ENCODE data around the gene LUZP2.
"Not testable (repeated sequence)": the region's sequence is repeated elsewhere in the genome, so short reads cannot be mapped to it uniquely, and the experiment has no call there.

Gene LUZP2

GRCh38 chr11:24900960-24901549 lies 404.2 kb downstream of the LUZP2 start:
- no peak for DNase-seq (ENCODE audit: low read depth, low spot score)

DNA sequence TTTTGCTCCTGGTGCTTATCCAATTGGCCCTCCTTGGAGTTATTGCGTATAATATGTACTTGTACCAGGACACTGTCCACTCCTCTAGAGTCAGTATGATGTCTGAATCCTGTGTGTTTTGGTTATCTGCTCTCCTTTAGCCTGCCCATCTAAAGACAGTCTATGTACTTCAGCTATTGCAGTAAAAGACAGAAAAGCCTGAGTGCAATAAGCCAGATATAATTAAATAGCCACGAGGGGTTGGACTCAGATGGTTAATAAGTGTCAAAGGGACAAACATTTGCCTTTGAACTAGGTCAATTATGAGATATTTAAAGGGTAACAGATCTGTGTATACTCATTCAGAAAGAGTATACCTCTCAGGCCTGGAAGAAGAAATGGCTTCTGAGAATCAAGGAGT lies 406.7 kb downstream of the LUZP2 start:
- DNase-seq (ENCODE audit: low read depth, low spot score): no peak

- DNase-seq (ENCODE audit: low read depth, low spot score): no peak
These were observed 428.2 kb downstream of the LUZP2 start for GRCh38 chr11:24925091-24925490.

GRCh38 chr11:24932110-24933000 lies 435.5 kb downstream of the LUZP2 start:
- no peak for DNase-seq (ENCODE audit: low read depth, low spot score)

DNA sequence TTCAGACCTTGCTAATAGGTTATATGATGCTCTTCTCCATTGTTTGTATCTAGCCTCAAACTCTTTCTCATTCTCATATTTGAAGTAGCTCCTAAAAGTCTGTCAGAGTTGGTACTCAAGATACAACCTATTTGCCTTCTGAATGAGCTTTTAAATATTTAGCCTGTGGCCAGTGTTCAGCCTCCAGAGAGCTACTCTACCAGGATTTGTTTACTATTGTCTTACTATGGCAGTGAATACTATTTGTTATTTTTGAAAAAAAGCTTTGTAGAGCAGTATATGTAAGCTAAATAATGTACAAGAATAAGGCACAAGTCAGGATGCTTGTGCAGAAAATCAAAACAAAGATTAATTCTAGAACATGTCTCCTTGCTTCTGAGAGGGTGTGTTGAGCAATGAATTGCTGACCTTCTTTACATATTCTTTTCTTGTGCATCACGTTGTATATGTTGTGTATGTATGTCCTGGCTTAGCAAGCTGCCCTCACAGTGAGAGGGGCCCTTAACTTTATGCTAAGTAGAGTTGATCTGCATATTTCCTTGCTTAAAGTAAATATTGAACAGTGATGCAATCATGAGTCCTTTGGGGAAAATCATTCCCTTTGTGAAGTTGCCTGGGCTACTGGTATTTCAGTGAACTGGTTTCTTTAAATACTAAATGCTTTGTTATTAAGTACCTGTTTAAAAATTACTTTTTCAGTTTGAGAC lies 438.0 kb downstream of the LUZP2 start:
- no peak for DNase-seq (ENCODE audit: low read depth, low spot score)

DNA sequence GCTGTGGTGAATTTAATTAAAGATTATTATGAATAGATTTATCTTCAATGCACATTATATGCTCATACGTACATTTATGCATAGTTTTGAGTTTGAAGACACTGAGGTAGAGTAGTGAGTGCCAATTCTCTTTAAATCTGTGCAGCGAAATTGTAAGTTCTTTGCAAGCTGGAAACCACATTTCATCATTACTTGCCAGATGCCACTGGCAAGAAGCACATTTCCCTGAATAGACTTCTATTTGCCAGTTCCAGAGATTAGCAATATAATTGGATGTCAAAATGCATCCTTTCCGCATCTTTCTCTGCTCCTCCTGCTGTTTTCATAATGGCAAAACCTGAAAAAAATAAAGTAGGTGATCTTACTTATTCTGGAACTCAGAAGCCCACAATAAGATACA lies 448.0 kb downstream of the LUZP2 start:
- DNase-seq (ENCODE audit: low read depth, low spot score): no peak

DNA sequence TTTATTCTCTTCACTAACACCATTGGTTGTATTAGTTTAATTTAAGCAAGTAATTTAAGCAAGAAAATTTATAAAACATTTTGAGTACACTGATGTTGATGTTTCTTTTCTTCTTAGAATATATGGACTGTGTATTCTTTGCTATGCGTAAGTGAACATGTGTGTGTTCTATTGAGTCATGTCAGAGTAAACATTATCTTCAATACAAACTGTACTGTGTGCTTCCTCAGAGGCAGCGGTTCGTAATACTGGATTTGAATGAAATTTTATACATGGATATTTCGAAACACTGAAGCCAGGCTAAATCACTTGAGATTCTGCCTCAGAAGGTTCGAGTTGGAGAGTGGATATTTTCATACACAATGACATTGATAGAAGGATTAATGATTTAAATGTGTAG lies 452.6 kb downstream of the LUZP2 start:
- no peak for DNase-seq (ENCODE audit: low read depth, low spot score)

GRCh38 chr11:24963852-24964251 lies 467.0 kb downstream of the LUZP2 start:
- DNase-seq (ENCODE audit: low read depth, low spot score): no peak

- no peak for DNase-seq (ENCODE audit: low read depth, low spot score)
These were observed 468.9 kb downstream of the LUZP2 start for GRCh38 chr11:24965748-24966147.

- not testable (repeated sequence) for DNase-seq (ENCODE audit: low read depth, low spot score)
These were observed 497.1 kb downstream of the LUZP2 start for GRCh38 chr11:24993903-24994302.

DNA sequence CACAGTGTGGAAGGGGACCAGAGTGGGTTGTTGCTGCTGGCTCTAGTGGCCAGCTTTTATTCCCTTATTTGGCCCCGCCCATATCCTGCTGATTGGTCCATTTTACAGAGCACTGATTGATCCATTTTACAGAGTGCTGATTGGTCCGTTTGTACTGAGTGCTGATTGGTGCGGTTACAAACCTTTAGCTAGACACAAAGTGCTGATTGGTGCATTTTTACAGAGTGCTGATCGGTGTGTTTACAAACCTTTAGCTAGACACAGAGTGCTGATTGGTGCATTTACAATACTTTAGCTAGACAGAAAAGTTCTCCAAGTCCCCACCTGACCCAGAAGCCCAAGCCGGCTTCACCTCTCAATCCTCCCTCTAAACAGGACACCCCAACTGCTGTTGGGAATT lies 503.1 kb downstream of the LUZP2 start:
- not testable (repeated sequence) for DNase-seq (ENCODE audit: low read depth, low spot score)

GRCh38 chr11:25037431-25037830 lies 540.6 kb downstream of the LUZP2 start:
- no peak for DNase-seq (ENCODE audit: low read depth, low spot score)

- no peak for DNase-seq (ENCODE audit: low read depth, low spot score)
These were observed 541.3 kb downstream of the LUZP2 start for GRCh38 chr11:25038131-25038530.

DNA sequence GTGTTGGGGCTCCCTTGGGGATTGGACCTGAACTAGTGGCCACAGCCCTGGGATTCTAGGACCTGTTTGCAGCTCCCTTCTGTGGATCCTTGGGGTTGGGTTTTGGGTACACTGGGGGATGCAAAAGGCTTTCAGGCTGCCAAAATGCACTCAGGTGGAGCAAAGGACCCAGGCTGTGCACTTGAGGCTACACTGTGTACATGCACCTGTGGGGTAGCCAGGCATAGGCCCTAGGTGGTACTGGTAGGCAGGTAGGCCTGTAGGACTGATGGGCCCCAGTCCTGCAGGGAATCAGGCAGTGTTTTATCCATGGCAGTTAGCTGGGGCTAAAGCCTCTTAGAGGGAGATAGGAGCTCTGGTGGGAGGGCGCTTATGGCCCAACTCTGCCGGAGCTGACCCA lies 542.3 kb downstream of the LUZP2 start:
- no peak for DNase-seq (ENCODE audit: low read depth, low spot score)

GRCh38 chr11:25048632-25049031 lies 551.8 kb downstream of the LUZP2 start:
- no peak for DNase-seq (ENCODE audit: low read depth, low spot score)

- DNase-seq (ENCODE audit: low read depth, low spot score): no peak
These were observed 556.0 kb downstream of the LUZP2 start for GRCh38 chr11:25052844-25053243.

DNA sequence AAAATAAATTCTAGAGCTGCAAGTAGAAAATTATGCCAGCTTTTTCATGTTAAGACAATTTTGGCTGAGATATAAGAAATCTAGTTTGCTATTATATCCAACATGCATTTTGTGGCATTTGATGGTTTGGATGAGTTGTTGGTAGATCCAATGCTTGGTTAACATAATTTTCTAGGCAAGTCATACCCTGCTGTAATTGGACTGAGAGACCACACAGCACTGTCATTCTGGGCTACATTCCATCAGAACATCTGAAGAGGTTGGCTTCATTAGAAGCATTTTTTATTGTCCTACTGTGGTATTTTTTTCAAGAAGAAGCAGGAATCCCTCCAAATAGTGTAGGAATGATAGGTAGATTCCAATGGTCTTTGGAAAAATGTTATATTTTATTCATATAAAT lies 561.0 kb downstream of the LUZP2 start:
- no peak for DNase-seq (ENCODE audit: low read depth, low spot score)

DNA sequence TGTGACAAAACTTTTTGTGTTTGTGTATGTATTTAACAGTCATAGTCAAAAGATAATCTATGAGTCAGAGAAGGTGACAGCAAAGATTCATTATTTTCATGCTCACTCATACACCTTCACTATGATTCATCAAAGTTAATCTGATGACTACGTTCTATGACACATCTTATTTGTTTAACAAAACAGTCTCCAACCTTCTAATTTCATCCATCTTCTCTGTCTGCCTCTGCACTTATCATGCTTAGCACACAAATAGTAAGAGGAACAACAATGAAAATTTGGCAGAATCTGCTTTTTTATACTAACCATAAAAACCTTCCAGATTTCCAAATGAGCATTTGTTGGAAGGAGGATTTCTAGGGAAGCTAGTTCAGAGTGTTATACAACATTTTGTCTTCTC lies 568.9 kb downstream of the LUZP2 start:
- no peak for DNase-seq (ENCODE audit: low read depth, low spot score)

DNA sequence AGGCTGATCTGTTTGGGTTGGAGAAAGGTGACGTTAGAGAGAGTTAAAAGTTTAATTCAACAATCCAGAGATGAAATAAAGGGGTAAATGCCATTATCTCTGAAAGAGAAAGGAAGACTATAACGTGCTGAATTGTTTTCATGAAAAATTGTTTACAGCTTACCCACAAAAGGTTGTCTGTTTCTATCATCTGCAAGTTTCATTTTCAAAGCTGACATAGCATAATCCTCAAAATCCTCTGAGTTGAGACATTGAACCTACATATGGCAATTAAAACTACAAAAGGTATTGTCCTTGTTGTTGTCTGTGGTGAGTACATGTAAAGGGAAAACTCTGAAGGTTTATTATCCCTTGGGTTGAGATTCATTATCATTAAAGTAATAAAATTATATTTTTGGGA lies 569.9 kb downstream of the LUZP2 start:
- no peak for DNase-seq (ENCODE audit: low read depth, low spot score)

- DNase-seq (ENCODE audit: low read depth, low spot score): no peak
These were observed 571.6 kb downstream of the LUZP2 start for GRCh38 chr11:25068451-25068850.

DNA sequence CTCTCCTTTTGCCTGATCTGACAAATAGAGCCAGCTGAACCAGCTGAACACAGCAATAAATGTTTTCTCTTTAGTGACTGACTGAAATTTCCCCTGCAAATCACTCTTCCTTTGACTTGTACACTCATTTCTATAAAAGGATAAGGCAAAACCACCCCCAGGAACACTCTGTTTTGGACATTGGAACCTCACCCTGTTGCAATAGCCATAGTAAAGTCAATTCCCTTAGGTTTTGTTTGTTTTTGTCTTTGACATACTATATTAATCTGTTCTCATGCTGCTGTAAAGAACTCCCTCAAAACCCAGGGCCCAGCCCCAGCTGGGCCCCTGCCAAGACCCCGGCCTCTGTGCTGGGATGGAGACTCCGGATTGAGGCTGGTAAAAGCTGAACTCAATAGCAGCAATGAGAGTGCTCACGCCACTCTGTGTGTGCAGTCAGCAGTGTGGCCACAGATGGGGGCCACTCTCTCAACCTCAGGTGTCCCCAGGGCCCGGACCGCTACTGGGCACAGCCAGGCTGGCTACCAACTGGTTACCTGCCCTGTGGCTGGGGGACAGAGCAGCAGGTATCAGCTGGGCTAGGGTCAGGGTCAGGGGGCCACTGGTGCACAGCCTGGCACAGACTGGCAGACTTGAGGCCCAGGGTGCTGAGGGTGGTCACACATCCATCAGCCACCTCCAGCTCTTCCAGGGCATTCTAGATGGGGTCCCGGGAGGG lies 597.4 kb downstream of the LUZP2 start:
- no peak for DNase-seq (ENCODE audit: low read depth, low spot score)

DNA sequence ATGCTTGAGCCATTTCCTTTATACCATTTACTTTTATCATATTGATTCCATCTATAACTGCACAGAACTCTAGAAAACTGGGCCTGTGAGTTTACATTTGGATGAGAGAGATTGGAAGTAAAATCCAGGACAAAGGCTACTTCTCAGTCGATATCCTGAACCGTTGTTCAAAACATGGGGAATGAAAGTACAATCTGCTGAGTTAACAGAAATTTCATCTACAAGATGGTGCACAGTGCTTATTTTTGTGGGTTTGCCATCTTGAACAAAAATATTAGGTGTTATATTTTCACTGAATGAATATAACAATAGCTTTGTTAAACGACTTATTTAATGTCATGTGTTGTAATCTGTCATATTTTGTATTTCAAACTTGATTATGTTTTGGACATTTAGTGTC lies 622.6 kb downstream of the LUZP2 start:
- DNase-seq (ENCODE audit: low read depth, low spot score): no peak
